Activated CD8-positive, alpha-beta memory T cell treated with anti-CD3 and anti-CD28 coated beads, Interleukin-2, amount 50 U/mL, for 24 hours (primary cell): ENCODE data around the gene OR4D11.
"Not testable (repeated sequence)": the region's sequence is repeated elsewhere in the genome, so short reads cannot be mapped to it uniquely, and the experiment has no call there.

ENCODE experiments used
- DNase-seq: peaks from one replicate; pipeline ENCODE4 v3.0.0-alpha.2; 2020; ENCODE audit errors: extremely low read depth

Gene OR4D11

GRCh38 chr11:59503276-59503675 lies at the start of gene OR4D11:
TSS of gene OR4D11 (plus strand) at chr11:59503576. CDS start at chr11:59503576, 0 bp downstream.
- no peak for DNase-seq

DNA sequence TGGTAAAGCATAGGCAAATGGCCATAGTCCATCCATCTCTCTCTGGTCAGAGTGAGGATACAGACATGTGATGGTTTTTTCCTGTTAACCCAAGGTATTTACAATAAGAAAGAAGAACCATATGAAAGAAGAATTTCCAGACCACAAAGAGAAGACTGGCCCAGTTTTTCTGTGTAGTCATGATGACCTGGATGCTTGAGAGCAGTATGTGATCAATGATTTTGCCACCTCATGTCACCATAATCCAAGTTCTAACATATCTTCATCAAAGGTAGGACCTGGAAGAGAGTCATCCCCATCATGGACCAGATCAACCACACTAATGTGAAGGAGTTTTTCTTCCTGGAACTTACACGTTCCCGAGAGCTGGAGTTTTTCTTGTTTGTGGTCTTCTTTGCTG lies 46.7 kb upstream of the OR4D11 start, which contains the start of gene OR4D6:
TSS of gene OR4D6 (plus strand) at position 301 of the 400 bp plus-strand sequence. CDS start at position 301, 0 bp downstream.
- DNase-seq, result no peak

GRCh38 chr11:59459916-59460315 lies 43.5 kb upstream of the OR4D11 start:
- DNase-seq, result no peak

- DNase-seq, result no peak
Measured at GRCh38 chr11:59463190-59463641, 40.2 kb upstream of the OR4D11 start.

GRCh38 chr11:59473015-59473414 lies 30.4 kb upstream of the OR4D11 start, which contains the start of gene OR4D10:
TSS of gene OR4D10 (plus strand) at chr11:59473315. CDS start at chr11:59477430, 4,115 bp downstream.
- DNase-seq, result no peak

- no peak for DNase-seq
Measured at GRCh38 chr11:59475176-59475575, 28.2 kb upstream of the OR4D11 start.

GRCh38 chr11:59479906-59480305 lies 23.5 kb upstream of the OR4D11 start:
- DNase-seq, result no peak

- DNase-seq, result no peak
Measured at GRCh38 chr11:59480359-59480758, 23.0 kb upstream of the OR4D11 start.

GRCh38 chr11:59501931-59502330 lies 1.4 kb upstream of the OR4D11 start:
- no peak for DNase-seq

GRCh38 chr11:59510941-59511589 lies 7.7 kb downstream of the OR4D11 start, which contains the start of gene OR4D9:
TSS of gene OR4D9 (plus strand) at chr11:59511539. CDS start at chr11:59514913, 3,374 bp downstream.
- DNase-seq, result no peak

DNA sequence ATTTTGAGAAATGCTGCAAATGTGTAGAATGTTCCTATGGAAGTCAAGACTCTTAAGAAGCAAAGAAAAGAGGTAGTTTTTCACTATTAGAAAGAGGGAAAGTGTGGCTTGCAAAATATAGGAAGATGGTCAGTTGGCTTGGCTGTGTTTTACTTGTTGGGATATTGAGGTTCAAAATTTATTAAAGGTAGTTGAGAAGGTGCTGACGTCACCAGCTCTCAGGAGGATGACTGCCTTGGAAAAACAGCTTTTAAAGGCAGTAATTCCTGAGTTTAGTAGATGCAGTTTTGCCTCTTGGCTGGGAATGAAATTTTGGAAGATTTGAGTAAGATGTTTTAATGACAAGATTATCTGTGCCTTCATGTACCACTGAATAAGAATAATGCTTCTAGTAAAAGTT lies 8.3 kb downstream of the OR4D11 start:
- no peak for DNase-seq

DNA sequence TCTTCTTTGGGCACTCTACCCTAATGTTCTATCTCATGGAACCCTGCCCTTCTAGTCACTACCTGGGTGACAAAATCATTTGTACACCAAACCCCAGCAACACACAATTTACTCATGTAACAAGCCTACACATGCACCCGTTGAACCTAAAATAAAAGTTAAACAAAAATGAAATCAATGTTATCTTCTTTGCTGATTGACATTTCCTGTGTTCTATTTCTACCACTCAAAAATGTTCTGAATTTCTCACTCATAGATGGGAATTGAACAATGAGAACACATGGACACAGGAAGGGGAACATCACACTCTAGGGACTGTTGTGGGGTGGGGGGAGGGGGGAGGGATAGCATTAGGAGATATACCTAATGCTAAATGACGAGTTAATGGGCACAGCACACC lies 16.8 kb downstream of the OR4D11 start:
- DNase-seq, result not testable (repeated sequence)

GRCh38 chr11:59520741-59521140 lies 17.4 kb downstream of the OR4D11 start:
- no peak for DNase-seq

DNA sequence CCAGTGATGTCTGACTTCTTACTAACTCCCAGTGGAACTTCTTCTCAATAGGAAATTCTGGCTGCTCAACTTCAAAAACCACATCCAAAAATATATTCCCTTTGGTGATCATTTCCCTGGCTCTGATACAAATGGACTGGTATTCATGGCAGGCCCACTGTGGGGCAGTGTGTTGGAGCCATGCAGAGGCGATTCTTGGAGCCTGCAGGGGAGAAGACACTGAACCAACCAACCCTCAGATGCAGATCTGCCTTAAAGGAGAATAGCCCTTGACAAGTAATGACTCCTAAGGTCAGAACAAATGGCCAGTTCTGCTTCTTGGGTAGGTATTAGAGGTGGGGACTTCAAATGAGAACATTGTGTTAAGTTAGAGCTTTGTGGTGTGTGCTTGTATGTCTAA lies 20.2 kb downstream of the OR4D11 start:
- DNase-seq, result no peak

- DNase-seq, result no peak
Measured at GRCh38 chr11:59528711-59529110, 25.3 kb downstream of the OR4D11 start.

- no peak for DNase-seq
Measured at GRCh38 chr11:59532620-59533019, 29.2 kb downstream of the OR4D11 start.

DNA sequence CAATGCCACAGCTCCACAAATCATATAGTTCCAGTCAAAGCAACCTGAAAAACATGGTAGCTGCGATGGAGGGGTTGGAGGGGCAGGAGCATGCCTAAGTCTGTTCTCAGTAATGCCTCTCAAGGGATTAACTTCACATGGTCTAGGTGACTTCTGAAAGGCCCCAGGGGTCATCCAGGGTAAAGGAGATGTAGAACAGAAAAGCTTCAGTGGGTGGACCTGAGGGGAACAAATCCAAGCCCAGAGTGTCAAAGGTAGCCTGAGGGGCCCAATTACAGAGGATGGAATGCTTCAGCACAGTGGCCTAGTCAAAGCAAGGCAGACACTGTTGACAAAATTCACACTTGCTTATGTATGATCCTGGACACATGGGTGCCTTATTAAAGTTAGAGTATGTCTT lies 31.3 kb downstream of the OR4D11 start:
- DNase-seq, result no peak

GRCh38 chr11:59542142-59542810 lies 38.9 kb downstream of the OR4D11 start:
- no peak for DNase-seq

DNA sequence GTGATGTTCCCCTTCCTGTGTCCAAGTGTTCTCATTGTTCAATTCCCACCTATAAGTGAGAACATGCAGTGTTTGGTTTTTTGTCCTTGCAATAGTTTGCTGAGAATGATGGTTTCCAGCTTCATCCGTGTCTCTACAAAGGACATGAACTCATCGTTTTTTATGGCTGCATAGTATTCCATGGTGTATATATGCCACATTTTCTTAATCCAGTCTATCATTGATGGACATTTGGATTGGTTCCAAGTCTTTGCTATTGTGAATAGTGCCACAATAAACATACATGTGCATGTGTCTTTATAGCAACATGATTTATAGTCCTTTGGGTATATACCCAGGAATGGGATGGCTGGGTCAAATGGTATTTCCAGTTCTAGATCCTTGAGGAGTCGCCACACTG lies 40.3 kb downstream of the OR4D11 start:
- not testable (repeated sequence) for DNase-seq

- DNase-seq, result no peak
Measured at GRCh38 chr11:59544869-59545178, 41.4 kb downstream of the OR4D11 start.

- no peak for DNase-seq
Measured at GRCh38 chr11:59545179-59546020, 42.0 kb downstream of the OR4D11 start.

GRCh38 chr11:59547605-59548308 lies 44.4 kb downstream of the OR4D11 start:
- DNase-seq, result not testable (repeated sequence)
